Right renal cortex interstitium (tissue), 3 donors: ENCODE results near the gene TIPRL. TPM values are rescaled to one million over a fixed set of nuclear protein-coding genes. Genes with fewer than 3 reads are reported as not detected.
"Not testable (repeated sequence)": the region's sequence is repeated elsewhere in the genome, so short reads cannot be mapped to it uniquely, and the experiment has no call there.

Experiments used
- DNase-seq, 3 donors: peaks; one replicate each; pipeline ENCODE4 v3.0.0-alpha.2; 2013; ENCODE audit warnings: low read depth in 3 of 3, low spot score in 2 of 3
- polyA plus RNA-seq, 3 donors: library from polyadenylated mRNA; unstranded; fragments of 120-200 nt; gene quantifications; one replicate each; pipeline ENCODE4 v1.2.1, GENCODE V29; 2013; ENCODE audit not compliant: insufficient read length in 3 of 3

TIPRL gene
- 10 to 100 TPM; 49.4 to 59.5 (median 51.0) TPM for polyA plus RNA-seq

GRCh38 chr1:168178638-168179437 lies at the start of gene TIPRL:
Gene TIPRL (plus strand): TSS chr1:168178962. CDS start chr1:168179078, 116 bp downstream.
- peak; percentile 94 to 95 (median 95) for DNase-seq

- no peak for DNase-seq
Measured at GRCh38 chr1:168129933-168130332, 48.8 kb upstream of the TIPRL start.

- no peak for DNase-seq
Measured at GRCh38 chr1:168134132-168134531, 44.6 kb upstream of the TIPRL start.

- DNase-seq, result no peak
Measured at GRCh38 chr1:168134642-168135041, 44.1 kb upstream of the TIPRL start.

GRCh38 chr1:168135116-168135920 lies 43.4 kb upstream of the TIPRL start:
- no peak for DNase-seq

- no peak for DNase-seq
Measured at GRCh38 chr1:168135921-168136708, 42.6 kb upstream of the TIPRL start.

- DNase-seq, result no peak
Measured at GRCh38 chr1:168136709-168137514, 41.9 kb upstream of the TIPRL start, which contains the start of gene GPR161. Gene GPR161 (minus strand): TSS chr1:168136930. CDS start chr1:168104850, 32,080 bp downstream.

- DNase-seq, result no peak
Measured at GRCh38 chr1:168137515-168137821, 41.3 kb upstream of the TIPRL start.

- DNase-seq, result no peak
Measured at GRCh38 chr1:168138134-168138533, 40.6 kb upstream of the TIPRL start.

GRCh38 chr1:168139070-168139469 lies 39.7 kb upstream of the TIPRL start:
- DNase-seq, result no peak

GRCh38 chr1:168141871-168142385 lies 36.8 kb upstream of the TIPRL start:
- no peak for DNase-seq

GRCh38 chr1:168145184-168146159 lies 33.3 kb upstream of the TIPRL start:
- DNase-seq, result peak in 1 of 3 donors; percentile 67

GRCh38 chr1:168146160-168146539 lies 32.6 kb upstream of the TIPRL start:
- no peak for DNase-seq

- no peak for DNase-seq
Measured at GRCh38 chr1:168146626-168147025, 32.1 kb upstream of the TIPRL start.

GRCh38 chr1:168148916-168149315 lies 29.8 kb upstream of the TIPRL start:
- DNase-seq, result no peak

- DNase-seq, result no peak
Measured at GRCh38 chr1:168150283-168150682, 28.5 kb upstream of the TIPRL start.

GRCh38 chr1:168151935-168152334 lies 26.8 kb upstream of the TIPRL start:
- no peak for DNase-seq

GRCh38 chr1:168154707-168155106 lies 24.1 kb upstream of the TIPRL start:
- DNase-seq, result not testable (repeated sequence)

- DNase-seq, result no peak
Measured at GRCh38 chr1:168155910-168156309, 22.9 kb upstream of the TIPRL start.
